OCI-LY3 (cell line): Measurements from ENCODE around the gene DLX3.

ENCODE experiments used
- H2AFZ ChIP-seq: fragments of 200-600, 300-600 bp; shearing (Covaris generic); 2 replicates; pipeline ENCODE4 v1.6.0; 2014; ENCODE audit warnings: antibody characterized with exemption, low read depth, low read length
- H3K27ac ChIP-seq: fragments of 200-600, 300-600 bp; sonication (generic); 2 replicates; pipeline ENCODE4 v1.5.1; 2014; ENCODE audit warnings: mild to moderate bottlenecking, low read length, moderate library complexity, mixed read lengths
- H3K27me3 ChIP-seq: fragments of 200-600, 300-600 bp; sonication (generic); 2 replicates; pipeline ENCODE4 v1.6.1; 2014; ENCODE audit warnings: low read depth, low read length, mixed read lengths
- H3K36me3 ChIP-seq: fragments of 200-600, 300-600 bp; sonication (generic); replicated peaks from 2 replicates; pipeline ENCODE3; 2014; ENCODE audit warnings: low read depth, low read length, mixed read lengths
- H3K4me1 ChIP-seq: fragments of 300-600, 200-600 bp; sonication (generic); 2 replicates; pipeline ENCODE4 v1.6.1; 2014; ENCODE audit warnings: low read length, mixed read lengths
- H3K4me2 ChIP-seq: fragments of 200-600, 300-600 bp; sonication (generic); 2 replicates; pipeline ENCODE4 v1.6.1; 2014; ENCODE audit warnings: low read length, mixed read lengths
- H3K4me3 ChIP-seq: fragments of 300-600, 200-600 bp; sonication (generic); 2 replicates; pipeline ENCODE4 v1.5.1; 2014; ENCODE audit warnings: antibody characterized with exemption, mild to moderate bottlenecking, low read length, moderate library complexity
- H3K79me2 ChIP-seq: fragments of 300-600, 200-600 bp; shearing (Covaris generic); 2 replicates; pipeline ENCODE4 v1.6.1; 2014; ENCODE audit warnings: mild to moderate bottlenecking, low read length, mixed read lengths
- H3K9ac ChIP-seq: fragments of 300-600, 200-600 bp; shearing (Covaris generic); 2 replicates; pipeline ENCODE4 v1.6.0; 2014; ENCODE audit warnings: mild to moderate bottlenecking, low read length, moderate library complexity
- H3K9me3 ChIP-seq: fragments of 200-600, 300-600 bp; shearing (Covaris generic); 2 replicates; pipeline ENCODE4 v1.6.1; 2014; ENCODE audit warnings: low read length, mixed read lengths; ENCODE audit not compliant: insufficient read depth
- H4K20me1 ChIP-seq: fragments of 200-600, 300-600 bp; sonication (generic); 2 replicates; pipeline ENCODE4 v1.6.1; 2016; ENCODE audit warnings: low read length, mixed read lengths; ENCODE audit not compliant: insufficient read depth
- CTCF ChIP-seq: fragments of 200-600, 300-600 bp; sonication (generic); IDR thresholded peaks from 2 replicates; pipeline ENCODE4 v1.5.1; 2014; ENCODE audit warnings: antibody characterized with exemption, low read length, low read depth
- EZH2phosphoT487 ChIP-seq: fragments of 200-600 bp; shearing (Covaris generic); IDR thresholded peaks from 2 replicates; pipeline ENCODE4 v1.6.1; 2018; ENCODE audit warnings: antibody characterized with exemption, mixed run types, low read depth

Gene DLX3

GRCh38 chr17:50039058-50039457 lies 44.0 kb upstream of the DLX3 start:
- H2AFZ ChIP-seq: no peak overlapping the region
- no peaks in the 10 kb centered on the region for H3K79me2 ChIP-seq
- no peak overlapping the region for H3K4me2 ChIP-seq
- H3K9me3 ChIP-seq: no peaks in the 10 kb centered on the region
- H3K27ac ChIP-seq: no peak overlapping the region
- peaks cover 8% of the 10 kb centered on the region; the same call in 1 of the 2 replicates for H3K27me3 ChIP-seq
- no peaks in the 10 kb centered on the region for H4K20me1 ChIP-seq
- H3K9ac ChIP-seq: no peak overlapping the region
- TF ChIP-seq EZH2phosphoT487: no peak
- TF ChIP-seq CTCF: no peak
- H3K36me3 ChIP-seq: no peaks in the 10 kb centered on the region
- no peaks in the 10 kb centered on the region for H3K4me1 ChIP-seq
- H3K4me3 ChIP-seq: no peak overlapping the region

- peaks cover 16% of the 10 kb centered on the region for H3K27me3 ChIP-seq
- H3K4me2 ChIP-seq: no peak overlapping the region
- no peaks in the 10 kb centered on the region for H4K20me1 ChIP-seq
- no peaks in the 10 kb centered on the region for H3K36me3 ChIP-seq
- no peak overlapping the region for H3K27ac ChIP-seq
- no peak overlapping the region for H2AFZ ChIP-seq
- TF ChIP-seq EZH2phosphoT487 (no peak), CTCF (no peak)
- H3K9me3 ChIP-seq: no peaks in the 10 kb centered on the region
- no peaks in the 10 kb centered on the region for H3K79me2 ChIP-seq
- H3K4me1 ChIP-seq: no peaks in the 10 kb centered on the region
- H3K9ac ChIP-seq: no peak overlapping the region
- no peak overlapping the region for H3K4me3 ChIP-seq
These were observed 42.5 kb upstream of the DLX3 start for GRCh38 chr17:50037321-50038107.

DNA sequence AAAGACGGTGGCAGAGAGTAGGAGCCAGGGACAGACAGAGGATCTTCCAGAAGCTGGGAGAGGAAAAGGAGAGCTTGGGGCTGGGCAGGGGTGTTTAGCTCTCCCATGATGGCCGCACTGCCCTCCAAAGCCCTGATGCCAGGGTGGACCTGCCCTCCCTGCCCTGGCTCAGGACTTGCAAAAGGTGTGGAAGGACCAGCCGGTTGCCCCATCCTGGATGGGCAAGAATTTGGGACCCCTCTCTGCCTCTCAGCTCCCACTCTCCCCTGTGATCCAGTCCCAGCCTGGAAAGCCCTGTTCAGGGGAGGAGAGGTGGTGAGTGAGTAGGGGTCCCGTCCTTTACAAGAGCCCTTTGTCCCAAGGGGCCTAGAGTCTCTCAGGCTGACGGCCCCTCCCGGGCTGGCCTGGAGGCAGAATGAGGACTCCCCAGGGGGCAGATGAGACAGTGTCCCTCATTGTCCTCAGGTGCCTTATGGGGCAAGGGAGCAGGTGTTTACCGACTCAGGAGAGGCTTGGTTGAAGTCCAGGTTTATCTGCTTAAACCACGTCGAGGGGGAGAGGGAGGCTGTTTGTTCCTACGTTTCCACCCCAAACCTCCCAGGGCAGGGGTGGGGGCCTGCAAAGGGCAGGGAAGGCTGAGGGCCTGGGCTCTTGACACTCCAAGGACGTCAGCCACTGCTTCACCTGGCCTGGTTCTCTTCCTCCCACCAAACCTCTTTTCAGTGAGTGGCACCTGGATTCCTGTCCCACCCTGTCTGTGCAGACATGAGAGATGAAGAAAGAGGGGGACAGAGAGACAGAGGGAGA lies 41.6 kb upstream of the DLX3 start:
- Histone ChIP-seq H2AFZ (no peak overlapping the region), H3K27me3 (peaks cover 17% of the 10 kb centered on the region), H3K9ac (no peak overlapping the region), H3K9me3 (no peaks in the 10 kb centered on the region), H3K4me2 (no peak overlapping the region), H3K79me2 (no peaks in the 10 kb centered on the region), H3K4me3 (no peak overlapping the region), H3K36me3 (no peaks in the 10 kb centered on the region), H3K4me1 (no peaks in the 10 kb centered on the region), H3K27ac (no peak overlapping the region), H4K20me1 (no peaks in the 10 kb centered on the region)
- TF ChIP-seq CTCF (no peak), EZH2phosphoT487 (no peak)

- H3K27ac ChIP-seq: no peak overlapping the region
- no peaks in the 10 kb centered on the region for H3K36me3 ChIP-seq
- no peak overlapping the region for H3K9ac ChIP-seq
- no peak overlapping the region for H2AFZ ChIP-seq
- H3K9me3 ChIP-seq: no peaks in the 10 kb centered on the region
- no peak for TF ChIP-seq CTCF
- no peak for TF ChIP-seq EZH2phosphoT487
- peaks cover 20% of the 10 kb centered on the region for H3K27me3 ChIP-seq
- no peaks in the 10 kb centered on the region for H4K20me1 ChIP-seq
- no peaks in the 10 kb centered on the region for H3K4me1 ChIP-seq
- H3K79me2 ChIP-seq: no peaks in the 10 kb centered on the region
- H3K4me2 ChIP-seq: no peak overlapping the region
- no peak overlapping the region for H3K4me3 ChIP-seq
These were observed 40.9 kb upstream of the DLX3 start for GRCh38 chr17:50035945-50036344.
